Measurements from ENCODE around the gene MTHFSD. TPM values are rescaled to one million over a fixed set of nuclear protein-coding genes. Genes with fewer than 3 reads are reported as not detected.

Gene MTHFSD
- total RNA-seq, 1 experiment from 2014 or later: 47.8 TPM

- peaks cover 97% of the 10 kb centered on the region for H3K27me3 Mint-ChIP-seq (ENCODE audit: unreplicated experiment)
- TF ChIP-seq, protein P1, sequence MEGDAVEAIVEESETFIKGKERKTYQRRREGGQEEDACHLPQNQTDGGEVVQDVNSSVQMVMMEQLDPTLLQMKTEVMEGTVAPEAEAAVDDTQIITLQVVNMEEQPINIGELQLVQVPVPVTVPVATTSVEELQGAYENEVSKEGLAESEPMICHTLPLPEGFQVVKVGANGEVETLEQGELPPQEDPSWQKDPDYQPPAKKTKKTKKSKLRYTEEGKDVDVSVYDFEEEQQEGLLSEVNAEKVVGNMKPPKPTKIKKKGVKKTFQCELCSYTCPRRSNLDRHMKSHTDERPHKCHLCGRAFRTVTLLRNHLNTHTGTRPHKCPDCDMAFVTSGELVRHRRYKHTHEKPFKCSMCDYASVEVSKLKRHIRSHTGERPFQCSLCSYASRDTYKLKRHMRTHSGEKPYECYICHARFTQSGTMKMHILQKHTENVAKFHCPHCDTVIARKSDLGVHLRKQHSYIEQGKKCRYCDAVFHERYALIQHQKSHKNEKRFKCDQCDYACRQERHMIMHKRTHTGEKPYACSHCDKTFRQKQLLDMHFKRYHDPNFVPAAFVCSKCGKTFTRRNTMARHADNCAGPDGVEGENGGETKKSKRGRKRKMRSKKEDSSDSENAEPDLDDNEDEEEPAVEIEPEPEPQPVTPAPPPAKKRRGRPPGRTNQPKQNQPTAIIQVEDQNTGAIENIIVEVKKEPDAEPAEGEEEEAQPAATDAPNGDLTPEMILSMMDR (IDR thresholded peaks at IDR 0.05; ENCODE audit: unreplicated experiment): no peak
- H3K9me3 Mint-ChIP-seq (ENCODE audit: low read depth, unreplicated experiment): no peaks in the 10 kb centered on the region
- no peaks in the 10 kb centered on the region for H3K4me1 Mint-ChIP-seq (ENCODE audit: low read depth, unreplicated experiment)
- DNase-seq: no peak
- no peak overlapping the region for H3K4me3 Mint-ChIP-seq (ENCODE audit: low read depth, unreplicated experiment)
- no TSS peak for BruUV-seq (replicated peaks)
- peaks cover 8% of the 10 kb centered on the region for H3K36me3 Mint-ChIP-seq (ENCODE audit: insufficient read depth, unreplicated experiment)
- intact Hi-C loops (cut with micrococcal nuclease; ENCODE audit: unreplicated experiment): no loop called here
- no peak overlapping the region for H3K27ac Mint-ChIP-seq (ENCODE audit: unreplicated experiment)
- CTCF ChIA-PET: no interaction called here
Observed at GRCh38 chr16:86512860-86513470, 42.1 kb downstream of the MTHFSD start.

GRCh38 chr16:86512301-86512859 is 42.7 kb downstream of the MTHFSD start:
- no peak for DNase-seq
- H3K9me3 Mint-ChIP-seq (ENCODE audit: low read depth, unreplicated experiment): no peaks in the 10 kb centered on the region
- no peak overlapping the region for H3K4me3 Mint-ChIP-seq (ENCODE audit: low read depth, unreplicated experiment)
- H3K27ac Mint-ChIP-seq (ENCODE audit: unreplicated experiment): no peak overlapping the region
- CTCF ChIA-PET: no interaction called here
- intact Hi-C loops (cut with micrococcal nuclease; ENCODE audit: unreplicated experiment): no loop called here
- TF ChIP-seq, protein P1 (IDR thresholded peaks at IDR 0.05; ENCODE audit: unreplicated experiment): no peak
- H3K36me3 Mint-ChIP-seq (ENCODE audit: insufficient read depth, unreplicated experiment): peaks cover 8% of the 10 kb centered on the region
- no peaks in the 10 kb centered on the region for H3K4me1 Mint-ChIP-seq (ENCODE audit: low read depth, unreplicated experiment)
- BruUV-seq (replicated peaks): no TSS peak
- H3K27me3 Mint-ChIP-seq (ENCODE audit: unreplicated experiment): peaks cover 97% of the 10 kb centered on the region

- H3K9me3 Mint-ChIP-seq (ENCODE audit: low read depth, unreplicated experiment): no peaks in the 10 kb centered on the region
- H3K27ac Mint-ChIP-seq (ENCODE audit: unreplicated experiment): no peak overlapping the region
- H3K36me3 Mint-ChIP-seq (ENCODE audit: insufficient read depth, unreplicated experiment): peaks cover 8% of the 10 kb centered on the region
- DNase-seq: no peak
- peaks cover 97% of the 10 kb centered on the region for H3K27me3 Mint-ChIP-seq (ENCODE audit: unreplicated experiment)
- intact Hi-C loops (cut with micrococcal nuclease; ENCODE audit: unreplicated experiment): no loop called here
- no peaks in the 10 kb centered on the region for H3K4me1 Mint-ChIP-seq (ENCODE audit: low read depth, unreplicated experiment)
- TF ChIP-seq, protein P1 (IDR thresholded peaks at IDR 0.05; ENCODE audit: unreplicated experiment): no peak
- CTCF ChIA-PET: no interaction called here
- no peak overlapping the region for H3K4me3 Mint-ChIP-seq (ENCODE audit: low read depth, unreplicated experiment)
- no TSS peak for BruUV-seq (replicated peaks)
Observed at GRCh38 chr16:86511317-86512161, 43.5 kb downstream of the MTHFSD start.

DNA sequence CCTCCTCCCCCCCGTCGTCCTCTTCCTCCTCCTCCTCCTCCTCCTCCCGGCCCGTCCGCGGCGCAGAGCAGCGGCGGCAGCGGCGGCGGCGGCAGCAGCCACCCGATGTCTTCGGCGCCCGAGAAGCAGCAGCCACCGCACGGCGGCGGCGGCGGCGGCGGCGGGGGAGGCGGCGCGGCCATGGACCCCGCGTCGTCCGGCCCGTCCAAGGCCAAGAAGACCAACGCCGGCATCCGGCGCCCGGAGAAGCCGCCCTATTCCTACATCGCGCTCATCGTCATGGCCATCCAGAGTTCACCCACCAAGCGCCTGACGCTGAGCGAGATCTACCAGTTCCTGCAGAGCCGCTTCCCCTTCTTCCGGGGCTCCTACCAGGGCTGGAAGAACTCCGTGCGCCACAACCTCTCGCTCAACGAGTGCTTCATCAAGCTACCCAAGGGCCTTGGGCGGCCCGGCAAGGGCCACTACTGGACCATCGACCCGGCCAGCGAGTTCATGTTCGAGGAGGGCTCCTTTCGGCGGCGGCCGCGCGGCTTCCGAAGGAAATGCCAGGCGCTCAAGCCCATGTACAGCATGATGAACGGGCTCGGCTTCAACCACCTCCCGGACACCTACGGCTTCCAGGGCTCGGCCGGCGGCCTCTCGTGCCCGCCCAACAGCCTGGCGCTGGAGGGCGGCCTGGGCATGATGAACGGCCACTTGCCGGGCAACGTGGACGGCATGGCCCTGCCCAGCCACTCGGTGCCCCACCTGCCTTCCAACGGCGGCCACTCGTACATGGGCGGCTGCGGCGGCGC is 44.4 kb downstream of the MTHFSD start, which contains the start of gene FOXF1:
Gene FOXF1 (plus strand): TSS at position 63 of the 797 bp plus-strand sequence. CDS start 43 bp downstream, at position 106.
- TF ChIP-seq, protein P1 (IDR thresholded peaks at IDR 0.05; ENCODE audit: unreplicated experiment): no peak
- BruUV-seq (replicated peaks): no TSS peak
- no peak within 1 kb of the TSS for H3K27ac Mint-ChIP-seq (ENCODE audit: unreplicated experiment)
- H3K27me3 Mint-ChIP-seq (ENCODE audit: unreplicated experiment): peaks cover 97% of the 10 kb centered on the region
- H3K9me3 Mint-ChIP-seq (ENCODE audit: low read depth, unreplicated experiment): no peaks in the 10 kb centered on the region
- H3K4me1 Mint-ChIP-seq (ENCODE audit: low read depth, unreplicated experiment): no peaks in the 10 kb centered on the region
- CTCF ChIA-PET: no interaction called here
- intact Hi-C loops (cut with micrococcal nuclease; ENCODE audit: unreplicated experiment): no loop called here
- DNase-seq: no peak
- H3K4me3 Mint-ChIP-seq (ENCODE audit: low read depth, unreplicated experiment): peak within 1 kb of the TSS; percentile 78
- H3K36me3 Mint-ChIP-seq (ENCODE audit: insufficient read depth, unreplicated experiment): peaks cover 8% of the 10 kb centered on the region

Measured in Calu3 (cell line).